Tibial artery (tissue), 4 donors: ENCODE data around the gene FBXO42.

ENCODE experiments used
- DNase-seq, 2 donors: peaks; one replicate each; pipeline ENCODE4 v3.0.0-alpha.2; 2019
- H3K27ac ChIP-seq, 2 donors: fragments of 200-600 bp; sonication (generic) in 1 of 2; 1 replicate in 1 of 2; 2 replicates in 1 of 2; pipeline ENCODE4 v1.5.1; 2018 to 2019; ENCODE audit warnings: mild to moderate bottlenecking in 1 of 2
- H3K27me3 ChIP-seq, 2 donors: fragments of 200-600 bp; sonication (generic) in 1 of 2; one replicate each; pipeline versions ENCODE4 v1.5.1 to v1.6.0; 2016 to 2019
- H3K36me3 ChIP-seq, 3 donors: fragments of 200-600 bp; sonication (generic) in 2 of 3; one replicate each; pipeline ENCODE4 v1.5.1; 2016 to 2019; ENCODE audit warnings: mild to moderate bottlenecking in 2 of 3
- H3K4me1 ChIP-seq, 4 donors: fragments of 200-600 bp; sonication (generic) in 2 of 4; 1 replicate in 3 of 4; 2 replicates in 1 of 4; pipeline ENCODE4 v1.5.1; 2016 to 2019
- H3K4me3 ChIP-seq, 2 donors: fragments of 200-600 bp; sonication (generic) in 1 of 2; 1 replicate in 1 of 2; 2 replicates in 1 of 2; pipeline ENCODE4 v1.5.1; 2018 to 2019; ENCODE audit warnings: mild to moderate bottlenecking in 2 of 2
- H3K9me3 ChIP-seq, 3 donors: fragments of 200-600 bp; sonication (generic) in 1 of 3; one replicate each; pipeline ENCODE4 v1.5.1; 2016 to 2019
- CTCF ChIP-seq, 2 experiments: fragments of 200-600 bp in 1 of 2; fragments of 450-650 bp in 1 of 2; IDR thresholded peaks; one replicate each; pipeline ENCODE4 v1.5.1; 2017 to 2019; ENCODE audit warnings: antibody characterized with exemption in 2 of 2, mild to moderate bottlenecking in 1 of 2, moderate library complexity in 1 of 2
- intact Hi-C: fragments of 100-400 bp; cut with DNase I; formaldehyde crosslinking; loops from one replicate; pipeline ENCODE4 v1.15.0; 2023; ENCODE audit warnings: low total_unique reads

FBXO42 gene

GRCh38 chr1:16232316-16232710, 120.0 kb downstream of the FBXO42 start:
- H3K4me3 ChIP-seq: no peak overlapping the region
- TF ChIP-seq CTCF (IDR thresholded peaks at IDR 0.05): no peak
- peaks cover 0 to 15% (median 6%) of the 10 kb centered on the region in 4 donors for H3K4me1 ChIP-seq
- H3K27ac ChIP-seq: no peak overlapping the region
- peaks cover 0 to 2% (median 0%) of the 10 kb centered on the region in 3 donors for H3K9me3 ChIP-seq
- peaks cover 0 to 16% of the 10 kb centered on the region in 2 donors for H3K27me3 ChIP-seq
- DNase-seq: no peak
- intact Hi-C loops: no loop called here
- peaks cover 0 to 27% (median 9%) of the 10 kb centered on the region in 3 donors for H3K36me3 ChIP-seq

DNA sequence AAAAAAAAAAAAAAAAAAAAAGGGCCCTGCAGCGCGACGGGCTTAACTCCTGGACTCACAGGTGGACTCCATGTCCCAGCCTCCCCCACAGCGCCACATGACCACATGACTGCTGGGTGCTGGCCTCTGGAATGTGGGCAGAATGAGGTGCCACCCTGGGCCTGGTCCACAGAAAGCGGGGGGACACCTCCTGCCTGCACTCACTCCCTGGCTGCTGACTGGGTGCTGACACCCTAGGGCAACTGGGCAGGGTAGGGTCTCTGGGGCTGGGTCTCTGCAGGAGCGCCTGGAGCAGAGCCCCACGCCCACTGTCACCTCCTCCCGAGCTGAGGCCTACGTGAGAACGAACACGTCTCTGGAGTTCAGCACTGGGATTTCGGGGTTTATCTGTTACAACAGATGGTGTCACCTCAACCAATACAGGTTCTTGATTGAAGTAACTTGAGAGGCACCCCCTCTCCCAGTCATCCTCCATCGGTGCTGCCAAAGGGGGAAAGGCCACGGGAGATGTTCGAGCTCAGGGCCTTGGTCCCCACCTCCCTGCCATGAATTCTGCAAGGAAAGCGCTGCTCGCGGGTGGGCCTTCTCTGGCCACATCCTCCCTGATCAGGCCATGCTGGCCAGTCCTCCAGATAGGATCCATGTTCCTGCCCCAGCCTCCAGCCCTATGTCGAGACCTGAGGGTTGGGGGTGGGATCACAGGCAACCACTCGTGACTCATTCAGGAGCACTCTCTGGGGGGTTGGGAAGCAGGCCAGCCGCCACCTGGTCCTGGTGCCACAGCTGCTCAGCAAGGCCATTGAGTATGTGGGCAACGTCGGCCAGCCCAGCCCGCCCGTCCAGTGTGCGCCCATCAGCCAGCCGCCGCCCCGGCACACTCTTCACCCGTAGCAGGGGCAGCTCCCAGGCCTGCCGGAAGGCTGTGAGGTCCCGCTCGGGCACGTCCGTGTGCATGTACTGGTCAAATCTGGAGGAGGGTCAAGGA, 120.7 kb downstream of the FBXO42 start:
- no peak for TF ChIP-seq CTCF (IDR thresholded peaks at IDR 0.05)
- no peak overlapping the region for H3K4me3 ChIP-seq
- peaks cover 0 to 27% (median 9%) of the 10 kb centered on the region in 3 donors for H3K36me3 ChIP-seq
- H3K9me3 ChIP-seq: peaks cover 0 to 6% (median 0%) of the 10 kb centered on the region in 3 donors
- intact Hi-C loops: no loop called here
- H3K27ac ChIP-seq: no peak overlapping the region
- peaks cover 0 to 23% of the 10 kb centered on the region in 2 donors for H3K27me3 ChIP-seq
- DNase-seq: no peak
- peaks cover 0 to 19% (median 10%) of the 10 kb centered on the region in 4 donors for H3K4me1 ChIP-seq

GRCh38 chr1:16230744-16231143, 121.5 kb downstream of the FBXO42 start:
- DNase-seq: no peak
- TF ChIP-seq CTCF (IDR thresholded peaks at IDR 0.05): no peak
- H3K27ac ChIP-seq: no peak overlapping the region
- intact Hi-C loops: no loop called here
- peaks cover 0 to 6% (median 0%) of the 10 kb centered on the region in 3 donors for H3K9me3 ChIP-seq
- H3K4me3 ChIP-seq: no peak overlapping the region
- peaks cover 0 to 14% (median 8%) of the 10 kb centered on the region in 4 donors for H3K4me1 ChIP-seq
- peaks cover 0 to 27% (median 9%) of the 10 kb centered on the region in 3 donors for H3K36me3 ChIP-seq
- H3K27me3 ChIP-seq: peaks cover 0 to 30% of the 10 kb centered on the region in 2 donors

DNA sequence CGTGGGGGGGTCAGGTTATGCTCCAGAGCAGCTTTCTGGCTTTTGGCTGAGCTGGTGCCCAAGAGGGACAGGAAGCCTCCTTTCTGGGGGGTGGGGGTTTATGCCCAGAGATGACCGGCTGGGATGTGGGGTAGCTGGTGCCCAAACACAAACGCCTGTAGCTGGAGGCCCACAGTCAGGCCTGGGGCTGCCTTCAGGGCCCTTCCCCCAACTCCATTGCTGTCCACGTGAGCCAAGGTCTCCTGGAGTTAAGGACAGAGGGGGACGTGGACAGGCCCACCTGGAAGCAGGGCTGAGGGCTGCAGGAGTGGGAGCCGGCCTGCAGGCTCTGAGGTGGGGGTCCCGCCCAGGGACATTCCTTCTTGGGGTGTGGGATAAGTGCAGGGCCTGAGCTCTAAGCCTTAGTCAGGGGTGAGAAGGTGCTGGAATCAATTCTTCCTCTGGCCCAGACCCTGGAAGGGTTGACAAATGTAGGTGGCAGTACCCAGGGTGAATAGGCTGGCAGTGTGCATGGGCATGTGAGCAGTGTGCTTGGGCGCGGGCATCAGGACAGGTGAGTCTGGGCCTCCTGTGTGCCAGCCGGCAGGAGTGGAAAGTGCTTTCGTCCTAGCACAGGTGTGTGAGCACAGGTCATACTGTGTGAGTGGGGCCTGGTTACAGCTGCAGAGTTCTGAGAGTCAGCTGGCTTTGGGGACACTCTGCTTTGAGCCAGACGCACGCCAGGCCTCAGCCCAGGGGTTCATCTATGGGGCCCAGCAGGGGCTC, 122.1 kb downstream of the FBXO42 start:
- H3K36me3 ChIP-seq: peaks cover 0 to 27% (median 9%) of the 10 kb centered on the region in 3 donors
- H3K27ac ChIP-seq: no peak overlapping the region

More for the DNA sequence above, 122.1 kb downstream of the FBXO42 start:
- no peak for TF ChIP-seq CTCF (IDR thresholded peaks at IDR 0.05)
- H3K4me1 ChIP-seq: peaks cover 0 to 14% (median 8%) of the 10 kb centered on the region in 4 donors
- no peak for DNase-seq
- H3K4me3 ChIP-seq: no peak overlapping the region
- peaks cover 0 to 30% of the 10 kb centered on the region in 2 donors for H3K27me3 ChIP-seq
- peaks cover 0 to 6% (median 0%) of the 10 kb centered on the region in 3 donors for H3K9me3 ChIP-seq
- intact Hi-C loops: no loop called here
